ENCODE measurements around the gene CAPN13.

CAPN13 gene

DNA sequence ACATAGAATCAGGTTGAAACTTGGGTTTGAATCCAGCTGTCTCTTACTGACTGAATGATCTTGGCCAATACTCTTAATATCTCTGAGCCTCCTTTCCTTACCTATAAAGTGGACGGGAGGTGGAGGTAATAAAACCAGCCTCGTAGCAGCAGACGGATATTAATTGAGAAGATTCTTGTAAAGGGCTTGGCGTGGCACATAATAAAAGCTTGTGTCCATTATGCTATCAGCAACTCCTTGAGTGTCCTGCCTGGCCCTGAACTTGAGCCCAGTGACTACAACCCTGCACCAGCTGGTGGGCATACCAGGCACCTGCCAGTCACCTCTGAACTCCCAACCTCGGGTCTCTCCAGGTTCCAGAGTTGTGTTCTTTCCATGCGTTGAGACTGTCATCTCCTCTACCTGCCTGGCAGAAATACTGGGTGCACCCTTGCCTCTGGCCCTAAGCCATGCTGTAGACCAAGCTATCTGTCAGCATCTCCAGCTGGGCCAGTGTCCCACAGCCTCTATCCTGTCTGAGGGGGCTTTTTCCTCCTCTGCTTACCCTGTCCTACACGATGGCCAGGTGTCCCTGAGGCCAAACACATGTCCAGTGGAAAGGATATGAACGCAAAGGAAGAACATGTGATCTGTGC is 9.7 kb downstream of the CAPN13 start:
- TF ChIP-seq POLR2AphosphoS5 (IDR thresholded peaks at IDR 0.05; ENCODE audit: low read depth, low read length) (no peak), SIN3A (IDR thresholded peaks at IDR 0.05; ENCODE audit: borderline replicate concordance, insufficient read depth, low read length) (no peak), TAF1 (IDR thresholded peaks at IDR 0.05; ENCODE audit: borderline replicate concordance, insufficient read depth, low read length) (no peak), FOXP2 (optimal IDR thresholded peaks at IDR 0.05; ENCODE audit: borderline replicate concordance, extremely low read depth, extremely low read length, insufficient read depth) (no peak)
- TF ChIP-seq, protein P1, sequence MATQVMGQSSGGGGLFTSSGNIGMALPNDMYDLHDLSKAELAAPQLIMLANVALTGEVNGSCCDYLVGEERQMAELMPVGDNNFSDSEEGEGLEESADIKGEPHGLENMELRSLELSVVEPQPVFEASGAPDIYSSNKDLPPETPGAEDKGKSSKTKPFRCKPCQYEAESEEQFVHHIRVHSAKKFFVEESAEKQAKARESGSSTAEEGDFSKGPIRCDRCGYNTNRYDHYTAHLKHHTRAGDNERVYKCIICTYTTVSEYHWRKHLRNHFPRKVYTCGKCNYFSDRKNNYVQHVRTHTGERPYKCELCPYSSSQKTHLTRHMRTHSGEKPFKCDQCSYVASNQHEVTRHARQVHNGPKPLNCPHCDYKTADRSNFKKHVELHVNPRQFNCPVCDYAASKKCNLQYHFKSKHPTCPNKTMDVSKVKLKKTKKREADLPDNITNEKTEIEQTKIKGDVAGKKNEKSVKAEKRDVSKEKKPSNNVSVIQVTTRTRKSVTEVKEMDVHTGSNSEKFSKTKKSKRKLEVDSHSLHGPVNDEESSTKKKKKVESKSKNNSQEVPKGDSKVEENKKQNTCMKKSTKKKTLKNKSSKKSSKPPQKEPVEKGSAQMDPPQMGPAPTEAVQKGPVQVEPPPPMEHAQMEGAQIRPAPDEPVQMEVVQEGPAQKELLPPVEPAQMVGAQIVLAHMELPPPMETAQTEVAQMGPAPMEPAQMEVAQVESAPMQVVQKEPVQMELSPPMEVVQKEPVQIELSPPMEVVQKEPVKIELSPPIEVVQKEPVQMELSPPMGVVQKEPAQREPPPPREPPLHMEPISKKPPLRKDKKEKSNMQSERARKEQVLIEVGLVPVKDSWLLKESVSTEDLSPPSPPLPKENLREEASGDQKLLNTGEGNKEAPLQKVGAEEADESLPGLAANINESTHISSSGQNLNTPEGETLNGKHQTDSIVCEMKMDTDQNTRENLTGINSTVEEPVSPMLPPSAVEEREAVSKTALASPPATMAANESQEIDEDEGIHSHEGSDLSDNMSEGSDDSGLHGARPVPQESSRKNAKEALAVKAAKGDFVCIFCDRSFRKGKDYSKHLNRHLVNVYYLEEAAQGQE (IDR thresholded peaks at IDR 0.05; ENCODE audit: insufficient read depth in 1 of 2, low read depth in 2 of 2, low read length in 2 of 2): no peak

- TF ChIP-seq FOXP2 (optimal IDR thresholded peaks at IDR 0.05; ENCODE audit: borderline replicate concordance, extremely low read depth, extremely low read length, insufficient read depth): no peak
- TF ChIP-seq POLR2AphosphoS5 (IDR thresholded peaks at IDR 0.05; ENCODE audit: low read depth, low read length): no peak
- no peak for TF ChIP-seq SIN3A (IDR thresholded peaks at IDR 0.05; ENCODE audit: borderline replicate concordance, insufficient read depth, low read length)
- TF ChIP-seq, protein P1 (IDR thresholded peaks at IDR 0.05; ENCODE audit: insufficient read depth in 1 of 2, low read depth in 2 of 2, low read length in 2 of 2): no peak
- no peak for TF ChIP-seq TAF1 (IDR thresholded peaks at IDR 0.05; ENCODE audit: borderline replicate concordance, insufficient read depth, low read length)
These were observed 10.5 kb downstream of the CAPN13 start for GRCh38 chr2:30796699-30797098.

- TF ChIP-seq, protein P1 (IDR thresholded peaks at IDR 0.05; ENCODE audit: insufficient read depth in 1 of 2, low read depth in 2 of 2, low read length in 2 of 2): no peak
- no peak for TF ChIP-seq POLR2AphosphoS5 (IDR thresholded peaks at IDR 0.05; ENCODE audit: low read depth, low read length)
- no peak for TF ChIP-seq TAF1 (IDR thresholded peaks at IDR 0.05; ENCODE audit: borderline replicate concordance, insufficient read depth, low read length)
- TF ChIP-seq SIN3A (IDR thresholded peaks at IDR 0.05; ENCODE audit: borderline replicate concordance, insufficient read depth, low read length): no peak
- TF ChIP-seq FOXP2 (optimal IDR thresholded peaks at IDR 0.05; ENCODE audit: borderline replicate concordance, extremely low read depth, extremely low read length, insufficient read depth): no peak
These were observed 14.7 kb downstream of the CAPN13 start for GRCh38 chr2:30792521-30792920.

- no peak for TF ChIP-seq FOXP2 (optimal IDR thresholded peaks at IDR 0.05; ENCODE audit: borderline replicate concordance, extremely low read depth, extremely low read length, insufficient read depth)
- TF ChIP-seq, protein P1 (IDR thresholded peaks at IDR 0.05; ENCODE audit: insufficient read depth in 1 of 2, low read depth in 2 of 2, low read length in 2 of 2): no peak
- TF ChIP-seq TAF1 (IDR thresholded peaks at IDR 0.05; ENCODE audit: borderline replicate concordance, insufficient read depth, low read length): no peak
- no peak for TF ChIP-seq POLR2AphosphoS5 (IDR thresholded peaks at IDR 0.05; ENCODE audit: low read depth, low read length)
- no peak for TF ChIP-seq SIN3A (IDR thresholded peaks at IDR 0.05; ENCODE audit: borderline replicate concordance, insufficient read depth, low read length)
These were observed 16.4 kb downstream of the CAPN13 start for GRCh38 chr2:30790879-30791278.

Measured in PFSK-1 (cell line).